Fibroblast of mammary gland (primary cell): Measurements from ENCODE around the gene MGRN1.

ENCODE experiments used
- DNase-seq: peaks from one replicate; pipeline ENCODE4 v3.0.0-alpha.2; 2010; ENCODE audit warnings: low read depth
- H3K4me3 ChIP-seq: 2 replicates; pipeline ENCODE4 v1.5.1; 2011; ENCODE audit warnings: low read depth, mild to moderate bottlenecking, low read length, moderate library complexity; ENCODE audit not compliant: control insufficient read depth
- CTCF ChIP-seq: conservative IDR thresholded peaks from 2 replicates; pipeline ENCODE4 v1.5.1; 2011; ENCODE audit warnings: low read depth, low read length, inconsistent platforms; ENCODE audit not compliant: control insufficient read depth, insufficient read depth

Gene MGRN1

GRCh38 chr16:4594433-4595410, 29.9 kb upstream of the MGRN1 start:
- no peak overlapping the region for H3K4me3 ChIP-seq
- DNase-seq, result no peak
- no peak for TF ChIP-seq CTCF

GRCh38 chr16:4597174-4597573, 27.5 kb upstream of the MGRN1 start:
- TF ChIP-seq CTCF, result no peak
- no peak overlapping the region for H3K4me3 ChIP-seq
- no peak for DNase-seq

- DNase-seq, result no peak
- H3K4me3 ChIP-seq, result no peak overlapping the region
- TF ChIP-seq CTCF, result no peak
Observed at GRCh38 chr16:4599037-4599436, 25.6 kb upstream of the MGRN1 start.

GRCh38 chr16:4599545-4599944, 25.1 kb upstream of the MGRN1 start:
- no peak for DNase-seq
- H3K4me3 ChIP-seq, result no peak overlapping the region
- TF ChIP-seq CTCF, result no peak

GRCh38 chr16:4601036-4601863, 23.4 kb upstream of the MGRN1 start:
- no peak for DNase-seq
- no peak for TF ChIP-seq CTCF
- no peak overlapping the region for H3K4me3 ChIP-seq

GRCh38 chr16:4601864-4602186, 22.8 kb upstream of the MGRN1 start:
- no peak for DNase-seq
- no peak for TF ChIP-seq CTCF
- no peak overlapping the region for H3K4me3 ChIP-seq
